ENCODE results near the gene KCNJ14.

The KCNJ14 gene

DNA sequence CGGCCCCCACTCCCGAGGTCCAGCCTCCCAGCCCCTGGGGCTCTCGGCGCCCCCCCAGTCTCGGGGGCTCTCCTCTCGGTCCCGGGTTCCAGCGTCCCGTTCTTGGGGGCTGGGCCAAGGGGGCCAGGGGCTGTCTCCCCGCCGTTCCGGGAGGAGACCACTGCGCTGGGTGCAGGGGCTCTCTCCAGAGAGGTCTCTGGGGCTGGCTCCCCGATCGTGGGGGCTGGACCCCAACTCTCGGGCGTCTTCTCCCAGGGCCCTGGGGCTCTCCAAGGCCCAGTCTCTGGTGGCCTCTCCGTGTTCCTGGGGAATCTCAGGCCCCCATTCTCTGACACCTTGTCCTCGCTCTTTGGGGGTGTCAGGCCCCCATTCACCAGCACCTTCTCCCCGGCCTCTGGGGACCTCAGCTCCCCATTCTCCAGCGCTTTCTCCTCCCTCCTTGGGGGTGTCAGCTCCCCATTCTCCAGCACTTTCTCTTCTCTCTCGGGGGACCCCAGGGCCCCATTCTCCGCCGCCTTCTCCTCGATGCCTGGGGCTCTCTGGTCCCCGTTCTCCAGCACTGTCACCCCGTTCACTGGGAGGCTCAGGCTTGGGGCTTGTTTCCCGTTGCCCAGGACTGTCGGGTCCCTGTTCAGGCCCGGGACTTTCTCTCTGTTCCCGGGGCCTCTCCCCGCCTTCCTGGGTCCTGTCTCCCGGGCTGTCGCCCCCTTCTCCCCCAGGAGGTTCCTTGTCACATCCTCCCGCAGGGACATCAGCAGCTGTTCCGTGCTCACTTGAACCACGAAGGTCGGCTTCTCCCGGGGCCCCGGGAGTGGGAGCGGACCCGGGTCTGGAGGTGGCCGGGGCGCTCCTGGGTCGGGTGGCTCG is 42.6 kb downstream of the KCNJ14 start:
- Histone ChIP-seq H3K79me2 (ENCODE audit: low read length) (no peaks in the 10 kb centered on the region), H2AFZ (ENCODE audit: low read depth, low read length) (peak overlapping the region; percentile 37; the same call in 1 of the 2 replicates), H3K9me3 (ENCODE audit: insufficient read depth, low read length) (no peaks in the 10 kb centered on the region), H3K9ac (ENCODE audit: low read length) (peak overlapping the region; percentile 80), H3K36me3 (replicated peaks; ENCODE audit: low read depth, low read length) (no peaks in the 10 kb centered on the region), H3K4me2 (ENCODE audit: low read length) (peak overlapping the region; percentile 86), H3K27ac (ENCODE audit: low read length) (peak overlapping the region; percentile 16; the same call in 1 of the 2 replicates), H3K4me1 (ENCODE audit: low read length) (peaks cover 30% of the 10 kb centered on the region), H4K20me1 (ENCODE audit: insufficient read depth, low read length) (no peaks in the 10 kb centered on the region), H3K4me3 (ENCODE audit: low read length) (peak overlapping the region; percentile 81), H3K27me3 (ENCODE audit: low read depth, low read length) (peaks cover 4% of the 10 kb centered on the region; the same call in 1 of the 2 replicates)
- TF ChIP-seq EZH2phosphoT487 (IDR thresholded peaks at IDR 0.05; ENCODE audit: low read depth): no peak
- TF ChIP-seq, protein P1, sequence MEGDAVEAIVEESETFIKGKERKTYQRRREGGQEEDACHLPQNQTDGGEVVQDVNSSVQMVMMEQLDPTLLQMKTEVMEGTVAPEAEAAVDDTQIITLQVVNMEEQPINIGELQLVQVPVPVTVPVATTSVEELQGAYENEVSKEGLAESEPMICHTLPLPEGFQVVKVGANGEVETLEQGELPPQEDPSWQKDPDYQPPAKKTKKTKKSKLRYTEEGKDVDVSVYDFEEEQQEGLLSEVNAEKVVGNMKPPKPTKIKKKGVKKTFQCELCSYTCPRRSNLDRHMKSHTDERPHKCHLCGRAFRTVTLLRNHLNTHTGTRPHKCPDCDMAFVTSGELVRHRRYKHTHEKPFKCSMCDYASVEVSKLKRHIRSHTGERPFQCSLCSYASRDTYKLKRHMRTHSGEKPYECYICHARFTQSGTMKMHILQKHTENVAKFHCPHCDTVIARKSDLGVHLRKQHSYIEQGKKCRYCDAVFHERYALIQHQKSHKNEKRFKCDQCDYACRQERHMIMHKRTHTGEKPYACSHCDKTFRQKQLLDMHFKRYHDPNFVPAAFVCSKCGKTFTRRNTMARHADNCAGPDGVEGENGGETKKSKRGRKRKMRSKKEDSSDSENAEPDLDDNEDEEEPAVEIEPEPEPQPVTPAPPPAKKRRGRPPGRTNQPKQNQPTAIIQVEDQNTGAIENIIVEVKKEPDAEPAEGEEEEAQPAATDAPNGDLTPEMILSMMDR (IDR thresholded peaks at IDR 0.05; ENCODE audit: low read depth, low read length): no peak

DNA sequence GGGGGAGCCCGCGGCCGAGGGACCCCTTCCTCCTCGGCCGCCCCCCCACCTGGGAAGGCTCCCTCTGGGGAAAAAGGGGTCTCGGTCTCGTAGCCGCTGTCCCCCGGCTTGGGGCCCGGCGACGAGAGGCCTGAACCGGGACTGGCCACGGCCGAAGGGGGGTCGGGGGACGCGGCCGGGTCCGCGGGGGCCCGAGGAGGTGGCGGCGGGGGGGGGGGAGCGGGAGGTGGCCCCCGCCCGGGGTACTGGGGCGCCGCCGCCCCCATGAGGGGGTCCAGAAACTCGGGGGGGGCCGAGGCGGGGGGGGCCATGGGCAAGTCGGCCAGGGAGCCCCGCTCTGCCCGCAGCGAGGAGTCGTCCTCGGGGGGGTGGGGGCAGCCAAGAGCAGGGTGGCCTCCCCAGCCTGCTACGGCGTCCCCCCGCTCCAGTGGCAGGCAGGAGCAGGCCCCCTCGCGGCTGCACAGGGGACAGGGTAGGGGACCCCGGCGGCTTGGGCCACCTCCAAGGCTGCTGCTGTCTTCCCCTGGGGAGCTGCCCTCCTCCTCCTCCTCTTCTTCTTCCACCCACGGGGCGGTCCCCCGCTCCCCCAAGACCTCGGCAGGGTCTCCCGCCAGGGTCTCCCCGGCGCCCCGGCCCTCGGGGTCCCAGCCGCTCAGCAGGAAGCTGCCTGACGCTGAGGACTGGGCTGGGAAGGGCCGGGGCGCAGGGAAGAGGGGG is 43.4 kb downstream of the KCNJ14 start:
- Histone ChIP-seq H3K27ac (ENCODE audit: low read length) (no peak overlapping the region), H3K4me2 (ENCODE audit: low read length) (peak overlapping the region; percentile 86; the same call in 1 of the 2 replicates), H2AFZ (ENCODE audit: low read depth, low read length) (no peak overlapping the region), H3K9me3 (ENCODE audit: insufficient read depth, low read length) (no peaks in the 10 kb centered on the region), H3K79me2 (ENCODE audit: low read length) (no peaks in the 10 kb centered on the region), H3K27me3 (ENCODE audit: low read depth, low read length) (peaks cover 4% of the 10 kb centered on the region; the same call in 1 of the 2 replicates), H3K4me3 (ENCODE audit: low read length) (no peak overlapping the region), H4K20me1 (ENCODE audit: insufficient read depth, low read length) (no peaks in the 10 kb centered on the region), H3K36me3 (replicated peaks; ENCODE audit: low read depth, low read length) (no peaks in the 10 kb centered on the region), H3K4me1 (ENCODE audit: low read length) (peaks cover 30% of the 10 kb centered on the region), H3K9ac (ENCODE audit: low read length) (no peak overlapping the region)
- no peak for TF ChIP-seq EZH2phosphoT487 (IDR thresholded peaks at IDR 0.05; ENCODE audit: low read depth)
- TF ChIP-seq, protein P1 (IDR thresholded peaks at IDR 0.05; ENCODE audit: low read depth, low read length): no peak

DNA sequence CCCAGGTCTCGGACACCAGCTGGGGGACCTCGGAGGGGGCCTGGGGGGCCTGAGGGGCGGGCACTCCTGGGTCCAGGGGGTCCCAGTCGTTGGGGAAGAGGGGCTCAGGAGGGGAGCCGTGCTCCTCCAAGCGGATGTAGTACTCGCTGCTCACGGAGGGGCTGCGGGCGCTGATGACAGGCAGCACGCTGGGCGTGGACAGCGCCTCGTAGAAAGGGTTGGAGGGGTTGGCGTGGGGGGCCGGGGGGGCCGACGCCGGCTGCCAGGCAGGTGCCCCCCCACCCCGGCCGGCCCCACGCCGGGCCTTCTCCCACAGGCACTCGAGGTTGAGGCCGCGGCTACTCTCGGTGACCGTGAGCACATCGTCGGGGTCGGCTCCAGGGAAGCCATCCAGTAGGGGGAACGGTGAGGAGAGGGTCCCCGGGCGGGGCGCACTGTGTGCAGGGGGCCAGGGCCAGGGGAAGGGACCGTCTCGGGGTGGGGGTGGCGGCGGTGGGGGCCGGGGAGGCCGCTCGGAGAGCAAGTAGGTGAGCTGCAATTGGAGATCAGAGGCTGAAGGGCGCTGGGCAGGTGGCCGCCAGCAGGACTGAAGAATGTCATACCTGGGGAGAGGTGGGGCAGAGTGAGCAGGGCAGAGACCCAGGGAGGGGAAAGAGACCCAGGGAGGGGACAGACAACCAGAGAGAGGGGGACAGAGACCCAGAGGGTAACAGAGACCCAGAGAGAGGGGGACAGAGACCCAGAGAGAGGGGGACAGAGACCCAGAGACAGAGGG is 44.1 kb downstream of the KCNJ14 start:
- Histone ChIP-seq H3K4me1 (ENCODE audit: low read length) (peaks cover 30% of the 10 kb centered on the region), H3K9ac (ENCODE audit: low read length) (no peak overlapping the region), H3K36me3 (replicated peaks; ENCODE audit: low read depth, low read length) (no peaks in the 10 kb centered on the region), H3K4me2 (ENCODE audit: low read length) (no peak overlapping the region), H3K4me3 (ENCODE audit: low read length) (no peak overlapping the region), H3K27ac (ENCODE audit: low read length) (no peak overlapping the region), H3K27me3 (ENCODE audit: low read depth, low read length) (peaks cover 4% of the 10 kb centered on the region; the same call in 1 of the 2 replicates), H3K79me2 (ENCODE audit: low read length) (no peaks in the 10 kb centered on the region), H2AFZ (ENCODE audit: low read depth, low read length) (no peak overlapping the region), H3K9me3 (ENCODE audit: insufficient read depth, low read length) (no peaks in the 10 kb centered on the region), H4K20me1 (ENCODE audit: insufficient read depth, low read length) (no peaks in the 10 kb centered on the region)
- TF ChIP-seq, protein P1 (IDR thresholded peaks at IDR 0.05; ENCODE audit: low read depth, low read length): no peak
- TF ChIP-seq EZH2phosphoT487 (IDR thresholded peaks at IDR 0.05; ENCODE audit: low read depth): no peak

All from OCI-LY3 (cell line).